Lower leg skin (tissue), 3 donors: ENCODE measurements around the gene KPNA2.

Source experiments
- POLR2A ChIP-seq, 2 donors: fragments of 450-650 bp; IDR thresholded peaks; one replicate each; pipeline ENCODE4 v1.6.1; 2016 to 2017; ENCODE audit warnings: antibody characterized with exemption in 2 of 2, mild to moderate bottlenecking in 1 of 2, moderate library complexity in 1 of 2
- TF ChIP-seq, protein P1 (sequence below), 3 donors: fragments of 450-650 bp; IDR thresholded peaks; one replicate each; pipeline ENCODE4 v1.5.1; 2016; ENCODE audit warnings: antibody characterized with exemption in 3 of 3, mild to moderate bottlenecking in 3 of 3, moderate library complexity in 2 of 3

DNA sequence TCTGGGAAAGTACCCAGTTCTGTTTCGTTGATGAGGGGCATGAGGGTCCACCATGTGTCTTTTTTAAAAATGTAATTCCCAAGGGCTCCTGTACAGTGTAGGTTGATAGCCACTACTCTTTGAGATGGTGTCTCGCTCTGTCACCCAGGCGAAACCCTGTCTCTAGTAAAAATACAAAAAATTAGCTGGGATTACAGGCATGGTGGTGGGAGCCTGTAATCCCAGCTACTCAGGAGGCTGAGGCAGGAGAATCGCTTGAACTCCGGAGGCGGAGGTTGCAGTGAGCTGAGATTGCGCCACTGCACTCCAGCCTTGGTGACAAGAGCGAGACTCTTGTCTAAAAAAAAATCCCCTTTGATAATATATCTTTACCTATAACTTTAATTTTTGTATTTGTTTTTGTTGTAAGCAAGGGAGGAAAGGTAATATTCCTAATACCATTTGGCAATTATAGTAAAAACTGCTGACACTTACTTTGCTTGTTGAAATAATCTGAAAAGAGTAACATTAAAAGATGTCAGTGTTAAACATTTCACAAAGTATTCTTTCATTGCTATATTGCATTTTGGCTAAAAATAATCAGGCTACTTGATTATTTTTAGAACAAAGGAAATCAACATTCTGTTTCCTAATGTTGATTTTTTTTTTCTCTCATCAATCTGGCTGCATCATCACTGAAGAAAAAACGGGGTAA lies 11.8 kb downstream of the KPNA2 start:
- TF ChIP-seq, protein P1, sequence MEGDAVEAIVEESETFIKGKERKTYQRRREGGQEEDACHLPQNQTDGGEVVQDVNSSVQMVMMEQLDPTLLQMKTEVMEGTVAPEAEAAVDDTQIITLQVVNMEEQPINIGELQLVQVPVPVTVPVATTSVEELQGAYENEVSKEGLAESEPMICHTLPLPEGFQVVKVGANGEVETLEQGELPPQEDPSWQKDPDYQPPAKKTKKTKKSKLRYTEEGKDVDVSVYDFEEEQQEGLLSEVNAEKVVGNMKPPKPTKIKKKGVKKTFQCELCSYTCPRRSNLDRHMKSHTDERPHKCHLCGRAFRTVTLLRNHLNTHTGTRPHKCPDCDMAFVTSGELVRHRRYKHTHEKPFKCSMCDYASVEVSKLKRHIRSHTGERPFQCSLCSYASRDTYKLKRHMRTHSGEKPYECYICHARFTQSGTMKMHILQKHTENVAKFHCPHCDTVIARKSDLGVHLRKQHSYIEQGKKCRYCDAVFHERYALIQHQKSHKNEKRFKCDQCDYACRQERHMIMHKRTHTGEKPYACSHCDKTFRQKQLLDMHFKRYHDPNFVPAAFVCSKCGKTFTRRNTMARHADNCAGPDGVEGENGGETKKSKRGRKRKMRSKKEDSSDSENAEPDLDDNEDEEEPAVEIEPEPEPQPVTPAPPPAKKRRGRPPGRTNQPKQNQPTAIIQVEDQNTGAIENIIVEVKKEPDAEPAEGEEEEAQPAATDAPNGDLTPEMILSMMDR (IDR thresholded peaks at IDR 0.05) = no peak
- TF ChIP-seq POLR2A (IDR thresholded peaks at IDR 0.05) = no peak
